HG03066 (cell line): ENCODE data around the gene NARS2.
"Not testable (repeated sequence)": the region's sequence is repeated elsewhere in the genome, so short reads cannot be mapped to it uniquely, and the experiment has no call there.

Source experiments
- ATAC-seq: cut with Tn5 transposase; IDR thresholded peaks from one replicate; pipeline ENCODE4 v1.9.1; 2021; ENCODE audit warnings: low read depth; ENCODE audit not compliant: unreplicated experiment

NARS2 gene

DNA sequence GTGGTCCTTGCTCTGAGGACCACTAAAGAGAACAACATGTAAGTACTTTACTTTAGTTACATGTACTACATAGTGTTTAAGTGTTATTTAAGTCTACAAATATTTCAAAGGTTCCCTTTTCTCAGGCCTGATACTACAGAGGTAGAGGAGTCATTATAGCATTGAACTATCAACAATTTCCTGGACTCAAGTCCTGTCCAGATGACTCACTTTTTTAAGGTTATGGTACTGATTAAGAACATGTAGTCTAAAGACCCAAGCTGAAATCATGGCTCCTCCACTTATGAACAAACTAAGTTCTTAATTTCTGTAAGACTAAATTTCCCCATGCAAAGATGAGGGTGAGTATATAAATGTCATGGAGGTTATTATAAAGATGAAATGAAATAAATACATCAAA, 74.7 kb downstream of the NARS2 start:
- no peak for ATAC-seq

DNA sequence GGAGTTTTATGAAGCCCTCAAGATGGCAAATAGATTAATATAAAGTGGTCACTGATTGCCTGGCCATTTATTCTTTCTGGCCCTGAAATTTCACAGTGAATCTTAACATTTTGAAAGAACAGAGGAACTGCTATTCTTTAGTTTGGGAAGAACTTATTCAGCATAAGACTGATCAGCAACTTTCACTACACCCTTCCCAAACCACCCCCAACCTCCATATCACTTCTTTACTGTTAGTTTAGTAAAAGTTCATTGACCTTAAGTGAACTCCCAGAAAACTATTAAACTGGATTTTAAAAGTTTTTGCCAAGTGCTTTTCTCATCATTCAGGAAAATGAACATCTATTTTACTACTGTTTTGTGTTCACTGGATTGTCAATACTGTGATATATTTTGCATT, 77.4 kb downstream of the NARS2 start:
- ATAC-seq = no peak

DNA sequence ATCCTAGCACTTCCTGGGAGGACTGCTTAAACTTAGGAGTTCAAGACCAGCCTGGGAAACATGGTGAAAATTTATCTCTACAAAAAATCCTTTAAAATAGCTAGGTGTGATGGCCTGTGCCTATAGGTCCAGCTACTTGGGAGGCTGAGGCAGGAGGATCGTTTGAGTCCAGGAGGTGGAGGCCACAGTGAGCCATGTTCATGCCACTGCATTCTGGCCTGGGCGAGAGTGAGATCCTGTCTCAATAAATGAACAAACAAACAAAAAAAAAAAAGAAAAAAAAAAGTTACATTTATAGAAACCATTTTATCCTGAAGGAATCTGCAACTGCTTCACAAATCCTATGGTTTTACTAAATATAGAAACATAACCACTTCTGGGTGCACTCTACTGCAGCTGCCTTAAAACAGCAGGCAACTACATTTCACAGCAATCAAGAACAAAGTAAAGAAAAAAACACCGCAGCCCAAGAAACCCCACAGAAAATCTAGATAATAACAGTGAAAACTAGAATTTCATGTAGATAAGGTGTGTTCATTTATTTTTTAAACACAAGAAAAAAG, 81.2 kb downstream of the NARS2 start:
- ATAC-seq = no peak

DNA sequence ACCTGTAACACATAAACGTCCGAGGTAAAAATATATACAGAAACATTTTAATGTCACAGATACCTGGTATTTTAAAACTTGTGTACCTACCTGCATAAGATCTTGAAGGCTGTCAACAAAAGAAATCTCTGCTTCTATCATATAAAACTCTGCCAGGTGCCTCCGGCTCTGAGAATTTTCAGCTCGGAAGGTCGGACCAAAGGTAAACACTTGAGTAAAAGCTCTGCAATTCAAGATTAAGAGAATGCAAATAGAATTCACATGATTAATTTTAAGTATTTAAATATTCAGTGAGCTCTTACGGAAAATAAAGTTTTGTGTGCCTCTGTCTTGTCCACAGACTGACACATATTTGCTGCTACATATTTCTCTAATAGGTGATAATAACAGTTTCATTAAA, 81.7 kb downstream of the NARS2 start:
- no peak for ATAC-seq

DNA sequence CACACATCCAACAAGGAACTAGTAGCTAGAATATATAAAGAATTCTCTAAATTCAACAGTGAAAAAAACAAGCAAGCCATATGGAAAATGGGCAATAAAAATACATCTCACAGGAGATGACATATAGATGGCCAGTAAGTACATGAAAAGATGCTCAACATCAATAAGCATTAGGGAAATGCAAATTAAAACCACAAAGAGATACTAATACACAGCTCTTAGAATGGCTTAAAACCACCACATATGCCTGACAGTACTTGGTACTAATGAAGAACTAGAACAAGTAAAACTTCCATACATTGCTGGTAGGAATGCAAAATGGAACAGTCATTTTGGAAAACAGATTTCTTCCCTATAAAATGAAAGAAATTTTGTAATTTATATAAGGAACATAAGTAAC, 85.5 kb downstream of the NARS2 start:
- no peak for ATAC-seq

DNA sequence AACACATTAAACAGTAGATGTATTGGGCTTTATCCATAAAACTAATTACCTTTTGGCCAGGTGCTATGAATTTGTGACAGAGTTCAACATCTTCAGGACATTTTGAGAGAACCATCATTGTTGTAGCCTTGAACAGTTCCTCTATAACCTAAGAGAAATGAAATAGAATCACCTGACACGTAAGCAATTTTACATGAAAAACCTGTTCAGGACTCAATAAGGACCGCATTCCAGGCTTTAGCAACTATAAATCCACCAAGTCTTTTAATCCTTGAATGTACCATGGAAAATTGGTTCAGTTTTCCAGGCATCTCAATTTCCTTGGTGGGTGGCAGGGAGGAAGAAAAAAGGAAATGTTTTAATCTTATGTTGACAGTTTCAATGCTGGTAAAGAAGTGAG, 96.1 kb downstream of the NARS2 start:
- ATAC-seq = no peak

DNA sequence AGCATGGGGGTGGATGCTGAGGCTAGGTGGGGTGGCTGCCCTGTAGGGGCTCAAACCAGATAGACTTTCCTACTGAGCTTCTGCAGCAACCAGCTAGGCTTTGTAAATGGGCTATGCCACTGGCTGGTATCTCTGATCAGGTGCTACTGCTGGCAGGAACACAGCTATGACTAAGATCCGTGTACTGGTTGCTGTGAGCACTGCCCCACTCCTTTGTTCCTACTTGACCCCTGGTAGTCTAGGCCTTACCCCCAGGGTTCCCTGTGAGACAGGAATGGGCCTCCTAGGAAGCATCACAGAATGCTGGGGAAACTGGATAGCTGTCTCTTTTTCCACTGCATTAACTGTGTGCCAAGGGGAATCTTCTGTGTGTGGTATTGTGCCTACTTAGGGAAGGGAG, 98.6 kb downstream of the NARS2 start:
- ATAC-seq = no peak

DNA sequence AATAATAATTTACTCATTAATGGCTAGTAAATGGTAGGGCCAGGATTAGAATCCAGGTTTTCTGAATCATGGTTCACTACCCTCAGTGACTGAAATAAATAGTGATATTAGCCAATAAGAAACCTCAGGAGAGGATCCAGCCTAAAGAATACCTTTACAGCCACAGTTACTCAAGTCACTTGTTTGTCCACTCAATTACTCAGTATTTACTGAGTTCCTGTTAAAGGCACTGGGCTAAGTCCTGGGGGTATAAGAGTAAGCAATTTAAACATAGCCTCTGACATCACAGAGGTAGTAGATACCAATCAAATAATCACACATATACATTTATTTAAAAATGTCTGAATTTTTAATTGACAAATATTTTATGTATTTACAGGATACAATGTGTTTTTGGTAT, 100.2 kb downstream of the NARS2 start:
- ATAC-seq = no peak

DNA sequence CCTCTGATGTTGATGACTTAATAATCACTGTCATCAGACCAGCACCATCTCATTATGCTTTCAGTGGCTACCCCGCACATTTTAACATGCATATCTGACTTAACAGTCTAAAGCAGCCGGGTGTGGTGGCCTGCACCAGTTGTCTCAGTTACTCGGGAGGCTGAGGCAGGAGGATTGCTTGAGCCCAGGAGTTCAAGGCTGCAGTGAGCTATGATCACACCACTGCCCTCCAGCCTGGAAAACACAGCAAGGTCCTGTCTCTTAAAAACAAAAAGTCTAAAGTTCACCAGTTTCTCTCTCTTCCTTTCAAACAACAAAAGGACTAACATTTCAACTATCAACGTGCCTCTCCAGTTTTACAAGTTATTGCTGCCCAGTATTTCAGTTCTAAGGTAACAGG, 101.8 kb downstream of the NARS2 start:
- no peak for ATAC-seq

DNA sequence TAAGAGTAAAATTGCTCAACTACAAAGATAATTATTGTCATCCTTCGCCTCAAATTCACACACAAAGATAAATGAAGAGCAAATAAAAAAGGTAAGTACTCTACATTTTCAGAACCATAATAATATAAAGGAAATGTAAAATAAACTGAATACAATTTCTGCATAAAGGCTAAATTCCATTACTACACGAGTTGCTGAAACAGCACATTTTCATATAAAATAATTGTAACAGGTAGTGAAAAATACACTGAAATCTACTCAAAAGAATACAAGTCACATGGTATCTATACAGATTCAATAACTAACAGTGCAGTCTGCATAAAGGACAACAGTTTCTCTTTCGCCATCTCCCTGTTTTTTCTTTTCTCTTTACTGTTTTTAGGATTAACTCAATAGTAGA, 102.3 kb downstream of the NARS2 start:
- no peak for ATAC-seq

DNA sequence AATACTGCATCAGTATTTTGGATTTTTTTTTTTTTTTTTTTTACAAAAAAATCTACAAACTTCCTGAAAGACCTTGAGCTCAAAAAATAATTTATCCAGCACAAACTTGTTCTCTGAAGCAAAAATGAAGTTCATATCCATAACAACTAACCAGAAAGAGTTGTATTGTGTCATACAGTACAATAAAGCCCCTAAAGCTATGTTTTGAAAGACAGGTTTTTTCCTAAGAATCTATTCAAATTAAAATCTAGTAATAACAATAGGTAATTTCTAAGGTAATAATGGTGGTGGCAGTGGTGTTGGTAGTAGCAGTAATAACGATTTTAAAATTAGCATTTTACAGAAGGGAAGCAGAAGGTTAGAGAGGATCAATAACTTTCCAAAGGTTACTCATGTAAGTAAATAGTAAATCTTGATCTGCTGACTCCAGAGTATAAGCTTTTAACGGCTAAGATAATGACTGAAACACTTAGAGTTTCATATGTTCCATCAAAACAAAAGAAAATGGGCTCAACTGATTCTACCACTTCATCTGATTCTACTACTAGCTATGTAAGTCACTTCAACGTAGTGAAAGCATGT, 103.7 kb downstream of the NARS2 start:
- no peak for ATAC-seq

DNA sequence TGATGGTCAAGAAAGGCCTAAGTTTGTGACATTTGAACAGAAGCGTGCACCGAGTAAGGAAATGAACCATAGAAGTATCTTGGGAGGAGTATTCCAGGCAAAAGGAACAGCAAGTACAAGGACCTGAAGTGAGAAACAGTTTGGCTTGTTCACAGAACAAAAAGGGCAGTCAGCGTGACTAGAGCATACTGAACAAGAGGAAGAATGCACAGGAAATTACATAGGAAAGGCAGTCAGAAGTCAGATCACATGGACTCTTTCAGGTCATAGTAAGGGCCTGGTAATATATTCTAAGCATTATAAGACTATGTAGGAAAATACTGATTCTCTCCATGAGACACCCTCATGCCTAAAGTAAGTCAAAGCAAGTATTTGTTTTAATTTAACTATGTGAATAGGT, 104.8 kb downstream of the NARS2 start:
- ATAC-seq = no peak

DNA sequence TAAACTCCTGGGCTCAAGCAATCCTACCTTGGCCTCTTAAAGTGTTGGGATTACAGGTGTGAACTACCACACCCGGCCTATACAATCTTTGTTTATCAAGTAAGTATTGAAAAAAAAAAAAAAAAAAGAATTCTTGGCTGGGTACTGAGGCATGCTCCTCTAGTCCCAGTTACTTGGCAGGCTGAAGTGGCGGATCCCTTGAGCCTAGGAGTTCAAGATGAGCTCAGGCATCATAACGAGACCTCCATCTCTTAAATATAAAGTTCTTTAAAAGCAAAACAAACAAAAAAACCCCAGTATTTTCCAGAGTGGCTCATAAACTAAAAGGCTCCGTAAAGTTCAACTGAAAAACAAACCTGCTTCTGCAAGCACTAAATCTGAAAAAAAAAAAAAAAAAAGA, 106.7 kb downstream of the NARS2 start:
- ATAC-seq = no peak

DNA sequence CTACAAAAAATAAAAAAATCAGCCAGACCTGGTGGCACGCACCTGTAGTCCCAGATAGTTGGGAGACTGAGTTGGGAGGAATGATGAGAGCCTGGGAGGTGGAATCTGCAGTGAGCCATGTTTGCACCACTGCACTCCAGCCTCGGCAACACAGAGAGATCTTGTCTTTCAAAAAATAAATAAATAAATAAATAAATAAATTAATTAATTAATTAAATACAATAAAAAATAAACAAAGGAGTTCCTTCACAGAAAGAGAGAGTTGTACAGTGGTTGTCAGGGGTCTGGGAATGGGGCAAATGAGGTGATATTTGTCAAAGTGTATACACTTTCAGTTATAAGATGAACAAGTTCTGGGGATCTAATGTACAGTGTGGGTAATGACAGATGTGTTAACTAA, 107.3 kb downstream of the NARS2 start:
- ATAC-seq = no peak

DNA sequence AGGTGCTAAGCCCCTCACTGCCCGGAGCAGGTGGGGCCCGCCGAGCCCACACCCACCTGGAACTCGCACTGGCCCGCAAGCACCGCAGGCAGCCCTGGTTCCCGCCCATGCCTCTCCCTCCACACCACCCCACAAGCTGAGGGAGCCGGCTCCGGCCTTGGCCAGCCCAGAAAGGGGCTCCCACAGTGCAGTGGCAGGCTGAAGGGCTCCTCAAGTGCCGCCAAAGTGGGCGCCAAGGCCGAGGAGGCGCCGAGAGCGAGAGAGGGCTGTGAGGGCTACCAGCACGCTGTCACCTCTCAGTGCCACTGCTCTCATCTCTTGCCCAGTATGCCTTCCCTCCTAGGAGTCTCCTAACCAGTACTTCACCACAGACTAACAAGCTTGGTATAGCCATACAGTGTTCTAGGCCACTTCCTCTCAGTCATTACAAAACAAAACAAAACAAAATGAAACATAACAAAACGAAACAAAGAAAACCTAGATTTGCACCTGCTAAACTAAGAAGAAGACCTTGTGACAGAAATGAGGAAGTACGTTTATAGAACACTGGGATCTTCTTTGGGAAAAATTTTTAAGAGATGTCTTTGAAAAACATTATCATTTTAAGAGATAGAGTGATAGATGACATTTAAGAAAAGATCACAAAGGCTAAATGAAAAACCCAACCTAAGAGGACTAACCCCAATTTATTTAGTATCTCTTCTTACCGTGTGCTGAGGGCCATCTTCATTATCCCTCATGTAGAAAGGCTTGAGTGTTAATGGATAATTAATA, 109.3 kb downstream of the NARS2 start:
- peak; percentile 99 for ATAC-seq

DNA sequence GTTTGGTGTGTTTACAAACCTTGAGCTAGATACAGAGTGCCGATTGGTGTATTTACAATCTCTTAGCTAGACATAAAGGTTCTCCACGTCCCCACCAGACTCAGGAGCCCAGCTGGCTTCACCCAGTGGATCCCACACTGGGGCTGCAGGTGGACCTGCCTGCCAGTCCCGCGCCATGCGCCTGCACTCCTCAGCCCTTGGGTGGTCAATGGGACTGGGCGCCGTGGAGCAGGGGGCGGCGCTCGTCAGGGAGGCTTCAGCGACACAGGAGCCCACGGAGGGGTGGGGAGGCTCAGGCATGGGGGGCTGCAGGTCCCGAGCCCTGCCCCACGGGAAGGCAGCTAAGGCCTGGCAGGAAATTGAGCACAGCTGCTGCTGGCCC, 109.9 kb downstream of the NARS2 start:
- ATAC-seq = not testable (repeated sequence)

DNA sequence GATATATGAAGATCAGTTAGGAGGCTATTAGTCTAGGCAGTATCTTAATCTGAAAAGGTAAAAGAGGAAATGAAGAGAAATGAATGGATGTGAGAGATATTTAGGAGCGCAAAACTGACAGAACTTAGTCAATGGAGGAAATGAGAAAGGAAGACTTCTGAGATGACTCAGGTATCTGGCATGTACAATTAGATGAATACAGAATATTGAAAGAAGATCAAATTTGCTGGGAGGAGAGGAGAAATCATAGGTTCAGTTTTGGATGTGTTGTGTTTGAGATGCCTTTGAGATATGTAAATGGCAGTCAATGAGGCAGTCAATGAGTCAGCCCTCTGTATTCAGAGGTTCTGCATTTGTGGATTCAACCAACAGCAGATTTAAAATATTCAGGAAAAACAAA, 114.2 kb downstream of the NARS2 start:
- ATAC-seq = no peak

DNA sequence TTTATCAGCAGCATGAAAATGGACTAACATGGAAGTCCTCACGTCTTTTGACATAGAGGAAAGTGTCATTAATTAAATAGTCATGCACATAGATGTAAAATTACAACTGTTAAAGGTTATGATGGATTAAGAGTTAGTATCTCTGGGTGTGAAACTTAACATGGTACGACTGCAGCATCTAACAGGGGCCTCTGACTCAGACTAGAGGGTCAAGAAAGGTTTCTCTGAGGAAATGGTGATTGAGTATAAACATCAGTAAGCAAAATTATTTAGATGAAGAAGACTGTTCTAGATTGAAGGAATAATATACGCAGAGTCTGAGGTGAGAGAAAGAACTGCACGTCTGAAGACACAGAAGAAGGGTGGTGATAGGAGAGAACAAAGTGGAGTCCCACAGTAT, 114.9 kb downstream of the NARS2 start:
- no peak for ATAC-seq

DNA sequence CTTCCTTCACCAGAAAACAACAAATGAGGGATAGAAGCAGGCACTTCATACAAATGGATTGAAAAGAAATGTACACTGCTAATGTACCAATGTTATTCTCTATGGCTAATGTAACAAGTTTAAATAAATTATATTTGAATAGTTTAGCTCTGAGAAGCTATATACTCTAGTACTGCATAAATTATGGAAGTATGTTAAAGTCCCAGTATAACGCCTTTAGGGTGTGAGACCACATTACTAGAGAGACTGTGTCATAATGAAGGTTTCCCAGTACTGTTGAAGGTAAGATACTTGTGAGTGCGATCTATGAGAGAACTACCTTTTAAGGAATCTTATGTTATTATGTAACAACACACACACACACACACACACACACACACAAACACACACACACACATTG, 117.2 kb downstream of the NARS2 start:
- ATAC-seq = no peak

DNA sequence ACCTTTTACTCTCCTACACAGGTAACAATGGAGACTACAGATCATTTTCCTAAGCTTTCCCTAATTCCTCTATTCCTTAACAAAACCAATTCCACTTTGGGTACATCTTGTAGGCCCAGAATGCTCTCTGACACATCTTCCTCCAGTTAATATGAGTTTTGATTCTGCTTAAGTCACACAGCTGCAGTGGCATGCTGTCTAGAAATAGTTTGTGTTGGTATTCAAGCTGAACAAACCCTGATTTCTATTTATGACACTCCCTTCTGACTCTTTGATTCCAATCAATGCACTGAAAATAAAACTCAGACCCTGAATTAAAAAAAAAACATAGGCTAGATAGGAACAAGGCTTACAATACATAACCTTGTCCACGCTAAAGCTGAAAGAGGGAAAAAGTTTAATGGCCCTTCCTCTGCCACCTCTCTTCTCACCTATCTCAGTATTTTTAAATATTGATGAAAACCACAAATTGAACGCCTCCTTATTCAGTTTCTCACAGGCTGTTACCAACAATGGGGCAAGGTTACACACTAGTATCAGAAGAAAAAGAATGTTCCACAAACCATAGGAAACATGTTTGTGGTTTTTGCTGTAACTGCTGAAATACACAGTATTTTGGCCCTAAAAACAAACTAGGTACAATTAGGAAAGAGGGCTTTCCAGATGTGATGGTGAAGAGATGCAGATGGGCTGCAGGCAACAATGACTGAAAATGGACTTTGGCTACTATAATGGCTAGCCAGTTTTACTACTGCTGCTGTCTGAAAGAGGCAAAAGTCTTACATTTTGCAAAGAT, 121.3 kb downstream of the NARS2 start:
- ATAC-seq = peak; percentile 59

DNA sequence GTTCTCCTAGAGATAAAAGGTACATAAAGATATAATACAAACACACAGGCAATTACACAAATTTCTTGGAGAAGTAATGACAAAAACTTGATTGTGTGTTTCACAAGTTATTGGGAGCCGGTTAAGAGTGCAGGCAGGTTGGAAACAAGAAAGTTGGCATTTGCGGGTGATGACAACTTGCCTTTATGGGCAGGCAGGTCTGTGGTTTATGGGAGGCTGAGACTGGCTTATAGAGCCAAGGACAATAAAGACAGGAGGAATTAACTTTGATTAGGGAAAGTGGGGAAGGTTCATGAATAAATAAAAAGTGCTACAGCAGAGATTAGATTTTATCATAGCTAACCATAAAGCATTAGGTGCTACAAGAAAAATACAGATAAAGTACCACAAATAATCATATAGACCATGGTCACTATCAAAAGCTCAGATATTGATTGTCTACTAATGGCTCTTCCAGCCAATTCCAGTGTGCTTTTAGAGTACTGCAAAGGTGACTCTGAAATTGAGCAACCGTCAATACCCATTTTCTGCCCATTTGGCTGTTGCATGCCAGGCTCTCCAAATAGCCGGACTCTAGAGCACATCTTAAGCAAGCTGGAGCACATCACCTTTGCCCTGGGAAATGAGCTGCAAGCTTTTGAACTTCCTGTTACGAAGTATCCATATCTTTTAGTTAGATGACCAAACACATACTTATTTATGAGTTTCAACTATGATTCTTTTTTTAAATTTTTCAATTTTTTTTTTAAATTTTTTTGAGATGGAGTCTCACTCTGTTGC, 123.1 kb downstream of the NARS2 start:
- no peak for ATAC-seq
